Lung microvascular endothelial cell (primary cell): ENCODE data around the gene PNMA8C. TPM values are rescaled to one million over a fixed set of nuclear protein-coding genes. Genes with fewer than 3 reads are reported as not detected.

Experiments
- DNase-seq, 2 donors: peaks; one replicate each; pipeline versions ENCODE4 v3.0.0 to v3.0.0-alpha.2; 2010; ENCODE audit warnings: low read depth in 2 of 2
- total RNA-seq: library from RNA; depleted of rRNA; stranded (reverse); fragments of >200 nt; gene quantifications from 2 replicates; pipeline ENCODE4 v1.2.1, GENCODE V29; 2014

PNMA8C gene
- total RNA-seq, result not detected in 2 replicates

DNA sequence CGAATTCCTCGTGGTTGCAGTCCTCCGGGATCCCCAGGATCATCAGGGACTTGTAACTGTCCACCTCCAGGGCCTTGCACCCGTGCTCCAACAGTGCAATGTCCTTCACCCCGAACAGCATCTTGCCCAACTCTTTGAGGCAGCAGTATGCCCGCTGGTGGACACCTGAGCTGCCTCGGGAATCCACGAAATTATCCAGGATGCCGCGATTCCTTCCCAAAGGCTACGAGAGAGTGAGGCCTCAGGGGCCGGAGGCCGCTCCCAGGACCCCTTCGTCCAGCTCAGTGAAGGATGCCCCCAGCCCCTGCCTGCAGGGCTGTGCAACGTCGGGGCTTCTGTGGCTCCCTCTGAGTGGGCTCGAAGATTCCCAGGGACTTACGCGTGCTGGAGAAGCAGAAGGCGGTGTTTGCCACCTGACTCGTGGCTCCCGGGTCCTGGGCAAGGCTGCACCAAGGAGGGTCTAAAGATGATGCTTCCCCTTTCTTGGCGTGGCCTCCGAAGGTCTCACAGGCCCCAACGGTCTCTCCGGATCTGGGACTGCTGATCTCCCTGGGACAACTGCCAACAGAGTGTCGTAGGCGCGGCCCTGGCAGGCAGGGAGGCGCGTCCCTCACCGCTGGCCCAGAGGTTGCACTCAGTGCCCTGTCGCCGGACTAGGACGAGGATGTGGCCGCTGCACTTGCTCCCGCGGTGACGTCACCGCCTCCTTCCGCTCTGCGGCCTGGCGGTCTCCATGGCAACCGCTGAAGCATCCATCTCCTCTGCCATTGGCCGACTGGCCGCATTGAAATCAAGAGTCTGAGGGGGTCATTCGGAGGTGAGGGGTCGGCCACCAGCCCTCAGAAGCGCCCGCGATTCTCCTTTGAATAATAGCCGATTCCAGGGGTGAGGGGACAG is at the start of gene PNMA8C:
Gene PNMA8C, minus strand, starts transcription at position 698 of the 897 bp plus-strand sequence. Its CDS starts 577 bp downstream, at position 121.
- DNase-seq, result peak; percentile 57 to 58

DNA sequence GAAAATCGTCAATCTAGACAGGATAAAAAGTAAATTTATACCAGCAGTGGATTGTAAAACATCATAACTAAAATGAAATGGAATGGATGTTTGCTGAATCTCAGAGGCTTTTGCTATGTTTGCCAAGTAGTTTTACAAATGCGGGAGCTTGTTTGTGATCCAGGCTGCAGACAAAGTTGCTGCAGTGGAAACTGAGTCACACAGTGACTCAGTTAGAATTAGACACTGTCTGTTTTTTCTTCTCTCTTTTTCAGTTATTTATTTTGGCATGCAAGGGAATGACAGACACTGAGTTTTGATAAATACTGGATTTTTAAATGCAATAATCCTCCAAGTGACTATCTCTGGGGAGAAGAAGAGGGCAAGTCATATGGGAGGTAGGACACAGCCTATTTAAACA is 47.2 kb upstream of the PNMA8C start:
- no peak for DNase-seq

DNA sequence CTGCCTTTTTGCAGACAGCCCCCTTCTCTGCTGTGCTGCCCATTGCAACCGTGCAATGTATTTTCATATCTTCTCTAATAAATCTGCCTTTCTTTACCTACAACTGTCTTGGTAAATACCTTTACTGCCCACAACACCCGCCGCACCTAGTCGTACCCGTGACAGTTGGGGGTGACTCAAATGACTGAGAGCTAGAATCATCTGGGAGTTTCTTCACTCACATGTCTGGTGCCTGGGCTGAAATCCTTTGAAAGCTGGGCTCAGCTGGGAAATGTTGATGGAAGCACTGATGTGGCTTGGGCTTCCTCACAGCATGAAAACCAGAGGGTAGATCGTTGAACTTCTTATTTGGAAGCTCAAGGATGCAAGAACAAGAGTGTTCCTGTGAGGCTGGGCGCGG is 45.5 kb upstream of the PNMA8C start:
- DNase-seq, result no peak

DNA sequence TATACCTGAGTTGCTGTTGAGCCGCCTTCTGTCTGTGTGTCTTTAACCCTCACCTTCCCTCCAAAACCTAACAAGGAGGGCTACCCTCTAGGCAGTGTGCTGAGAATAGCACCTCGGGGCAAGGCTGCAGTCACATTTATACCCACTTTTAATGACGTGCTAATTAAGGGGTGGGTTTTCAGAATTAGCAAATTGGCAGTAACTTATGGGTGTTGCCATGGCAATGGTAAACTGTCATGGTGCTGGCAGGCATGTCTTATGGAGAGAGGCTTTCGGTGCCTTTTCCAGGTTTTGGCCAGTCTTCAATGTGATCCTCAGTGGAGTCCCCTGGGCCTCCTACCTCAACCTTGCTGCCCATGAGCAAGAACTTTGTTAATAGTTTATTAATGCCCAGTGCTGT is 43.9 kb upstream of the PNMA8C start:
- DNase-seq, result no peak

DNA sequence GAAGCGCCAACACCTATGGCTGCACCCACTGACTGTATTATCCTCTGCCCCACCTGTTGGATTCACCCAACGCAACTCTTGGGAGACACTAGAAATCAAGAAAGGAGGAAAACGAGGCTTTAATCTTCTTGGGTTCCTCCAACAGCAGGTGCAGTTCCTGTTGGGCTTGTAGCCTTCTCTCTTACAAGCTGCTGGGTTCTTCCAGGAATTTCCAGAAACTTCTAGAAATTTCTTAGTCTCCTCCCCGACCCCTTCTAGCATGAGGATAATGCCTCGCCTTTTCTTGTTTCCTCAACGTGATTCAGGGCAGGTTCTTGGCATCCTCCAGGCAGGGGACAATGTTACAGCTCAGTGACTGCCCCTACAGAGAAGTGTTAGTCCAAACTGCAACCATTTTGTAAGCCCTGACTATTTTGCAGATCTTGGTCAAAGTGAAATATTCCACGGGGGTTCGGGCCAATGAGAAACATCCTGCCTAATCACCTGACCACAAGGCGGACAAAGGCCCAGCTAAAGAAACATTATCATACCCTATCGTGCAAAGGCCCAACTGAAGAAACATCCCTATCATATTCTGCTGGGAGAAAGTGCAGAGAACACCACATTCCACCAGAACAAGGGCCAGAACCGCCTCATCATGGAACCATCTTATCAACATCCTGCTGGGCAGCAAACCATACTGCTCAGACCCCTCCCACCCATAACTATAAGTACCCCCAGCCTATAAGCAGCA is 43.2 kb upstream of the PNMA8C start:
- DNase-seq, result no peak

DNA sequence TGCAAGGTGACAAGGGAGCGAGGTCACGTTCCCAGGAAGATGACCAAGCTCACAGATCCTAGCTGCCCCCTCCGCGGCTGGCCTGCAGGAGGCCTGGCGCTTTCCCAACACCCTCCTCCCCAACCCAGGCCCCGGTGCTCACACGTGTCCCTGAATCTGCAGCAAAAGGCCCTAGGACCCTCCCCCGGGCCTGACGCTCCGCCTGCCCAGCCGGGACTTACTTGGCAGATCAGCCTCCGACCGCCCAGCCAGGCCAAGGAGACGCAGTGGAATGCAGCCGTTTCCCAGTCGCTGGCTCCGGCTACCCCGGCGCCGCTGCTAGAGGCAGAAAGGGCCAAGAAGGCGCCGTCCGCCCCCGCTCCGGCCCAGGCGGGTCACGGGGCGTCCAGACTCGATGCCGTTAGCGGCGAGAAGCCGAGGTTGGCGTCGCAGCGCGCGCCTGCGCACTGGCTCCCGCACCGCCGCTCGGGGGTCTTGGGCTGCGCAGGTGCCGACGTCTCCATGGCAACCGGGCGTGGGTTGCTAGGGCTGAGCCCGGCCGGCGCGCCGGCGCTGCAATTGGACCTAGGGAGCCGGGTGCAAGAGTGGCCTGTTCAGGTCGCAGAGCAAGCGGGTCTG is 42.5 kb upstream of the PNMA8C start, which contains the start of gene PNMA8A:
Gene PNMA8A, minus strand, starts transcription at position 448 of the 618 bp plus-strand sequence. CDS start 528 bp downstream, outside the sequence.
- DNase-seq, result peak in 1 of 2 donors; percentile 47

DNA sequence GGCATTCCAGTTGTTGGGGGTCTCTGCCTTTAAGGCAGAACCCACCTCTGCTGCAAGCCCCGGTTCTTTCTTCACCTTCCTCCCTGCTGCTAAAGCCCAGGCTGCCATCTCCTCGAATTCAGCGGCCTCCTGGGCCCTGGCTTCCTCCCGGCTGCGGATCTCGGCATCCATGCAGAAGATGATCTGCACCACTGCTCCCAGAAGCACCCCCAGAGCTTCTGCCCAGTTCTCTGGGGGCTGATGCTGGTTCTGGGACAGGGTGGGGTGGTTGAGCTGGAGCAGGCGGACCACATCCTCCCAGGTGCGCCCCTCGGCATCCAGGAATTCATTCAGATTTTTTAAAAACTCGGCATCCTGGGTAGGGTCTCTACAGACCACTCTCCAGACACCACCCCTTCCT is 41.6 kb upstream of the PNMA8C start:
- no peak for DNase-seq

DNA sequence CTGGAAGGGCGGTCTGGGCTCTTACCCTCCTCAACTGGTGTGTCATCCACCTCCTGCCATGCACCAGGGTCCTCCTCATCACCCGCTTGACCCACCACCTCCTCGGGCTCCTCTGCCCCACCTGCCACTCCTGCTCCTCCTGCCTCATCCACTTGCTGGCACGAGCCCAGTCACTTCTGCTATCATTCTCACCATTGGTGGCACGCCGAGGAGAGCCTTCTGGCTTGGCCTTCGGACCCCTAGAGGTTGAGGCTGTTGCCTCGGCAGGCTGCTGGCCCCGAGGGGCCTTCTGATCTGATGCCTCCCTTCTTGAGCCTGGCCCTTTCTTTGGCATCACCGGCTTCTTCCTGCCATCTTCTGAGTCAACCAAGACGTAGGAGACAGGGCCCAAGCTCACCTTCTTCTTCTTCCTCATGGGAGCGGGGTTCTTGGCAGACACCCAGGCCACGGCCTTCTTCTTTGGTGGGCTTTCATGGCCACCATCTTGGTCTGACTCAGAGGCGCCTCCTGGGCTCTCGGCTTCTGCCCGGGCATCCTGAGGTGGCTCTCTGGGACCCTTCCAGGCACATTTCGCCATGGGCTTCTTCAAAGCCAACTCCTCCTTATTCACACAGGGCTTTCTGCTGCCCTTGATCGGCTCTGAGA is 40.9 kb upstream of the PNMA8C start:
- no peak for DNase-seq

DNA sequence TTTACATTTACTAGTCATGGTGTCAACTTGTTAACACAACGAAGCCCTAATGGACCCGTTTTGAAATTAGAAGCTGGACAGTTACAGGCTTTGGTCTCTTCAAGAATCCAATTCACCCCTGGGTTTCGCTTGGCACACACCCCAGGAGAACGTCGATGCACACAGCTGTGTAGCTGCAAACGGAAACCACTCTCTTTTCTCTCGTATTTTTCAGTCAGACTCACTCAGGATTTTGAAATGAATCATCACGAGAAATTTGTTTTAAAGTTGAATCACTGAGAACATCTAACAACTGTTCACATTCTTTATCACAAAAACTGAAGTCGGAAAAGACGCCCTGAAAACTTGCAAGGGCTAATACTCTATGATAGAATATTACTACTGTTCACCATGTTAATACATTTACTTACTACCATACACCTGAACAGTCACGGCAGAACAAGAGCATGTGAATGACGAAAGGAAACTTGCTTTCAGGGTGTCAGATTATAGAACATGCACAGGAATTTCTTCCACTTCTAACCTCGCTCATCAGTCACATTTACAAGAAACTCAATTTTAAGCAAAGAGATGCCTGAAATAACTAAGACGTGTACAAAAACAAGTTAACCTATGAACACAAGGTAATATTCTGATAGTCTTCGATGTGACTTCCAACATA is 37.9 kb upstream of the PNMA8C start:
- DNase-seq, result peak in 1 of 2 donors; percentile 71

DNA sequence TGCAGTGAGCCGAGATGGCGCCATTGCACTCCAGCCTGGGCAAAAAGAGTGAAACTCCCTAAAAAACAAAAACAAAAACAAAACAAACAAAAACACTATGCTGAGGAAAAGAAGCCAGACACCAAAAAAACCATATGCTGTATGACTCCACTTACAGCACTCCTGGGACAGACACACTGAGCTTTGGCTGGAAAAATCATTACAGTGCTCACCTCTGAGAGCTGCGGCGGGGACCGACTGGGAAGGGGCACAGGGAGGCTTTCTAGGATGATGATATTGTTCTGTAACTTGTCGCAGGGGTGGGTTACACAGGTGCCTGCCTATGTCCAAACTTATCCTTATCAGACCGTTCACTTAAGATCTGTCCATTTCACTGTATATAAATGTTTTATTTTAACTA is 34.8 kb upstream of the PNMA8C start:
- DNase-seq, result no peak

DNA sequence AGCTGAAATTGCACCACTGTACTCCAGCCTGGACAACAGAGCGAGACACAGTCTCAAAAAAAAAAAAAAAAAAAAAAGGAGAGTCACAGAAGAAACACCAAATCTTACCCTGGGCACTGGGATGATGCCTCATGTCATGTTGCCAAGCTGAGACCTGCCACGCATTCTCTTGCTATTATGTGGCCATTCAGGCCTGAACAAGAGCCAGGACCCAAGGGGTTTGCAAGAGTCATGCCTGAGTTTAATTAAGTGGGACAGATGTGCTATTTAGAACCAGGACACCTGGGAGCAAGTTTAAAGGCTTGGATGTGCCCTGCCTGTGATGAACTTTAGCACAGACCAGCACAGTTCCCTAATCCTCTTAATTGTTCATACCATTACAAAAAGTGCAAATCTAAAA is 32.8 kb upstream of the PNMA8C start:
- DNase-seq, result no peak

DNA sequence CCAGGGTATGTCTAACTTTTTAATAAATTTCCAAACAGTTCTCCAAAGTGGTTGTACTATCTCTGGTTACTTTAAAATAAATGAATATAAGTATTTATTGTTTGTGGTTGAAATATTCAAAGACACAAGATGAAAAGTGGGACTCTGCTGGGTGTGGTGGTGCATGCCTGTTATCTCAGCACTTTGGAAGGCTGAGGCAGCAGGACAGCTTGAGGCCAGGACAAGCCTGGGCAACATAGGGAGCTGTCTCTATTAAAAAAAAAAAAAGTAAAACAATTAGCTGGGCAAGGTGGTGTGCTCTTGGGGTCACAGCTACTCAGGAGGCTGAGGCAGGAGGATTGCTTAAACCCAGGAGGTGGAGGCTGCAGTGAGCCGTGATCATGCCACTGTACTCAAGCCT is 32.2 kb upstream of the PNMA8C start:
- DNase-seq, result no peak

DNA sequence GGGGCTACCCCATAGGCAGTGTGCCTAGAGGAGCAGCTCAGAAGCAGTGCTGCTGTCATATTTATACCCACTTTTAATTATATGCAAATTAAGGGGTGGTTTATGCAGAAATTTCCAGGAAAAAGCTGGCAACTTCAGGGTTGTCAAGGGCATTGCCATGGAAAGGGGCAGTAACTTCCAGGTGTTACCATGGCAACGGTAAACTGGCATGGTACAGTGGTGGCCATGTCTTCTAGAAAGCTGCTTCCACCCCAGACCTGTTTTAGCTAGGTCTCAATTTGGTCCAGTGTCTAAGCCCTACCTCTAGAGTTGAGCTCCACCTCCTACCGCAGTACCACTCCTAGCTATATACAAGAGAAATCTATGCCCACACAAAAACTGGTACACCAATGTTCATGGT is 31.3 kb upstream of the PNMA8C start:
- DNase-seq, result no peak

DNA sequence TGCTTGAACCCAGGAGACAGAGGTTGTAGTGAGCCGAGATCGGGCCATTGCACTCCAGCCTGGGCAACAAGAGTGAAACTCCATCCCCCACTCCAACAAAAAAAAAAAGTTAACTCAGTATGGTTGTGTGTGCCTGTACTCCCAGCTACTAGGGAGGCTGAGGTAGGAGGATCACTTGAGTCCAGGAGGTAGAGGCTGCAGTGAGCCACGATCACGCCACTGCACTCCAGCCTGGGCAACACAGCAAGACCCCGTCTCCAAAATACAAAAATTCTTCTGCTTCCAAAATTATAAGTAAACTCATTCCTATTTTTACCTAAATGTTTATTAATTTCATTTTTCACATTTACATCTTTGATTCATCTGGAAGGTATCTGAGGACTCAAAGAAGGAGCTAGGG is 28.2 kb upstream of the PNMA8C start:
- no peak for DNase-seq

DNA sequence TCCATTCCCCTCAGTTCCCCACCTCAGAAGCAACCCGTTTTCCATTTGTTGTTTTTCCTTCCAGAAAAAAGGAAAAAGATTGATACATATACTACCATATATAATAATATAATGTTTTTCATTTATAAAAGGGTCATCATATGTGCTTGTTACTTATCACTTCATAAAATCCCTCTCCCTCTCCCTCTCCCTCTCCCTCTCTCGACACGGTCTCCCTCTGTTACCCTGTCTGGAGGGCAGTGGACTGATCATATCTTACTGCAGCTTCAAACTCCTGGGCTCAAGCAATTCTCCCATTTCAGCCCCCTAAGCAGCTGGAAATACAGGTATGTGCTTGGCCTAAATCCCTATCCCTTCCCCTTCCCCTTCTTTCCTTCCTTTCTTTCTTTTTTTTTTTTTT is 25.5 kb upstream of the PNMA8C start:
- no peak for DNase-seq

DNA sequence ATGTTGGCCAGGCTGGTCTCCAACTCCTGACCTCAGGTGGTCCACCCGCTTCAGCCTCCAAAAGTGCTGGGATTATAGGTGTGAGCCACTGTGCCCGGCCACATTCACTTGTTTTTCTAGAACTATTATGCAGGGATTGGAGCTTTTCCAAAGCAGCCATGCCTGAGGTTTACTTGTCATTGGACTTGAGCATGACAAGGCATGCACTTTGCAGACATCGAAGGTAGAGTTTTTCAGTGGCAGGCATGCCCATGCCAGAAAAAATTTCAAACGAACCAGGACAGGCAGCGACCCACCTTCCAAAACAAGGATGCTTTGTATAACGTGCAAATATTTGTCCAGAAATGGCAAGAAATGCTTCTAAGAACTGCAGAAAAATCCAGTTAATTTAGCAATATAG is 24.9 kb upstream of the PNMA8C start:
- DNase-seq, result no peak

DNA sequence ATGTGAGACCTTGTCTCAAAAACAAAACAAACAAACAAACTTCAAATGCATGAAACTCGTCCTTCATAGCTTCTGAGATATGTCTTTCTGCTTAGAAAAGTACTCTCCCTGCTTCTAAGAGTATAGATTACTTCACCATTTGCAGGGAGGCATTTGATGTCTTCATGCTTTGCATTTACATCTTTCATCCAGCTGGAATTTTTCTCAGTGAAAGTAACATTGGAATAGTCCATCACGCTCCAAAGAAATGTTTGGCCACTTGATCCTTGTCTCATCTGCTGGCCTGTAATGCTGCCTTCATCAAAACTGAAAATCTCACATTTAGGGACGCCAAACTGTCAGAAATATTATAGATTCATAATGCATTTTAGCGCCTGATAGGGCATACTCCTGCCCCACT is 23.4 kb upstream of the PNMA8C start:
- no peak for DNase-seq

DNA sequence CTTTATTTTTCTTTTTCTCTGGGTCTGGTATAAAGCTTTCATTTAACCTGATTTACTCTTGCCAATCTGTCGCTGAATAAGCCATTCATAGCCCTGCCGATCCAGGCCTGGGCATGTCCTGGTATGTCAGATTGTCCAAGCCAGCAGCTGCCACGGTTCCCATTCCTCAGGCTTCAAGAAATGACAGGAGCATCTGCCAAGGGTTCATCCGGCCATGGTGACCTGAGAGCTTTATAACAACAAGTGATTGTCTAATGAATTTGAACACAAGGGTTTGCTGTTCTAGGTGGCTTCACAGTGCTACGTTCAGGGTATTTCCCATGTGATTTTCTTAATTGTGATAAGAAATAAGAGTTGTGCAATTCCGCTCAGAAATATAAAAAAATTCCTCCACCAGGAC is 22.6 kb upstream of the PNMA8C start:
- DNase-seq, result peak in 1 of 2 donors; percentile 19

DNA sequence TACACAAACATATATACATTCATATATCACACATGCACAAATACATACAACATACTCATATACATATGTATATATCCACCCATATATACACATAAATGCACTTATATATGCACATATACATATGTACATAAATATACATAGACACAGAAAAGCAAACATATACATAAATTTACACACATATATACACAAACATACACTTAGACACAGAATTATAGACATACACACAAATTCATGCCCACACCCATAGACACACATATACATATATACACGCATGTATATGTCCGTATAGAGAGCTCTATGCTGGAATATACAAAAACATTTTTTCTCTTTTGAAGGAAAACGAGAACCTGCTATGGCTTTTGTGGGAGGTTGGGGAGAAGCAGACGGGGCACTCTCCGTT is 22.0 kb upstream of the PNMA8C start:
- no peak for DNase-seq

DNA sequence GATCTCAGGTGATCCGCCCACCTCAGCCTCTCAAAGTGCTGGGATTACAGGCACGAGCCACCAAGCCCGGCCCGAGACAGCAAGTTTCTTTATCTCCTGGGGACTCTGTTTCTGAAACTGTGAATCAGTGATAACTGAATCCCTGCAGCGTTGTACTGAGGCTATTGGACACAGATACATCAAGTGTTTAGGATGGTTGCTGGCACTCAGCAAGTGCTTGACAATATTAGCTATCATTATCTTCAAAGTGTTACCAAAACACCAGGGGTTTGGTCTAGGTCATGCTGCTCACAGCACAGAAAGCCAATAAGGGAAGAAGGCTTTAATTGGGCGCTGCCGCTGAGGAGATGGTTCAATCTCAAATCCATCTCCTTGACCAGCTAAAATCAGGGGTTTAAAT is 20.5 kb upstream of the PNMA8C start:
- DNase-seq, result no peak

DNA sequence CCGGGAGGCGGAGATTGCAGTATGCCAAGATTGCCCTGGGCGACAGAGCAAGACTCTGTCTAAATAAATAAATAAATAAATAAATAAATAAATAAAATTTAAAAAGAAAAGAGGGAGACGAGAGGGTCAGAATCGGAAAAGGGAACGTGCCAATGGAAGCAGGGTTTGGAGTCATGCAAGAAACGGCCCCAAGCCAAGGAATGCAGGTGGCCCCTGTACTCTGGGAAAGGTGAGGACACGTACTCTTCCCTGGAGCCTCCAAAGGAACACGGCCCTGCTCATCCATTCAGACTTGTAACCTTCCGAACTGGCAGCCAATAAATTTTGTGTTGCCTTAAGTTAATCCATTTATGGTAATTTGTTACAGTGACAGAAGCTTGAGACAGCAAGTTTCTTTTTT is 19.9 kb upstream of the PNMA8C start:
- DNase-seq, result no peak
